MM.1S (cell line): ENCODE measurements around the gene CHRNA4.

Experiments used
- DNase-seq: peaks from one replicate; pipeline ENCODE4 v3.0.0-alpha.2; 2015
- H2AFZ ChIP-seq: fragments of 300-600 bp; sonication (generic); 2 replicates; pipeline ENCODE4 v1.6.0; 2016; ENCODE audit warnings: antibody characterized with exemption, low read length
- H3F3A ChIP-seq: fragments of 300-600 bp; sonication (generic); 2 replicates; pipeline ENCODE4 v1.6.1; 2016; ENCODE audit warnings: mild to moderate bottlenecking, antibody characterized with exemption, low read length, moderate library complexity, mixed read lengths; ENCODE audit not compliant: insufficient read depth
- H3K27ac ChIP-seq: fragments of 300-600 bp; sonication (generic); 2 replicates; pipeline ENCODE4 v1.5.1; 2016; ENCODE audit warnings: mild to moderate bottlenecking, low read length
- H3K27me3 ChIP-seq: fragments of 300-600 bp; sonication (generic); replicated peaks from 2 replicates; pipeline ENCODE4 v1.6.0; 2016; ENCODE audit warnings: low read length; ENCODE audit not compliant: insufficient read depth
- H3K36me3 ChIP-seq: fragments of 300-600 bp; sonication (generic); replicated peaks from 2 replicates; pipeline ENCODE4 v1.6.1; 2016; ENCODE audit warnings: mild to moderate bottlenecking, low read length, mixed read lengths; ENCODE audit not compliant: insufficient read depth
- H3K4me1 ChIP-seq: fragments of 300-600 bp; sonication (generic); 2 replicates; pipeline ENCODE4 v1.6.1; 2016; ENCODE audit warnings: low read length, mixed read lengths
- H3K4me2 ChIP-seq: fragments of 300-600 bp; sonication (generic); 2 replicates; pipeline ENCODE4 v1.6.0; 2016; ENCODE audit warnings: low read depth, low read length
- H3K4me3 ChIP-seq: fragments of 300-600 bp; sonication (generic); 2 replicates; pipeline ENCODE4 v1.5.1; 2016; ENCODE audit warnings: low read length, mixed read lengths
- H3K79me2 ChIP-seq: fragments of 300-600 bp; sonication (generic); 2 replicates; pipeline ENCODE4 v1.6.1; 2016; ENCODE audit warnings: mixed run types, low read length, mixed read lengths
- H3K9ac ChIP-seq: fragments of 300-600 bp; sonication (generic); 2 replicates; pipeline ENCODE4 v1.6.1; 2016; ENCODE audit warnings: low read length, mixed read lengths
- H3K9me2 ChIP-seq: fragments of 300-600 bp; sonication (generic); replicated peaks from 2 replicates; pipeline ENCODE4 v1.6.1; 2016; ENCODE audit warnings: mild to moderate bottlenecking, low read length, mixed read lengths; ENCODE audit not compliant: insufficient read depth
- H3K9me3 ChIP-seq: fragments of 300-600 bp; sonication (generic); replicated peaks from 2 replicates; pipeline ENCODE4 v1.6.1; 2016; ENCODE audit warnings: mild to moderate bottlenecking, low read length, mixed read lengths; ENCODE audit not compliant: insufficient read depth
- H4K20me1 ChIP-seq: fragments of 300-600 bp; sonication (generic); 2 replicates; pipeline ENCODE4 v1.6.1; 2016; ENCODE audit warnings: mild to moderate bottlenecking, low read length, moderate library complexity, mixed read lengths; ENCODE audit not compliant: insufficient read depth
- CTCF ChIP-seq: fragments of 300-600 bp; sonication (generic); IDR thresholded peaks from 2 replicates; pipeline ENCODE4 v1.5.1; 2016; ENCODE audit warnings: antibody characterized with exemption, low read length, mixed read lengths
- EZH2 ChIP-seq: fragments of 300-600 bp; sonication (generic); optimal IDR thresholded peaks from 2 replicates; pipeline ENCODE3; 2017; ENCODE audit warnings: low read depth, mild to moderate bottlenecking, antibody characterized with exemption, low read length, mixed read lengths
- EZH2phosphoT487 ChIP-seq: fragments of 300-600 bp; sonication (generic); IDR thresholded peaks from 2 replicates; pipeline ENCODE4 v1.6.1; 2018; ENCODE audit warnings: antibody characterized with exemption, low read length

Gene CHRNA4

GRCh38 chr20:63332488-63333240 is 28.5 kb downstream of the CHRNA4 start:
- Histone ChIP-seq H3K79me2 (no peaks in the 10 kb centered on the region), H2AFZ (no peak overlapping the region), H3K9me3 (no peaks in the 10 kb centered on the region), H3K36me3 (no peaks in the 10 kb centered on the region), H3K9ac (no peak overlapping the region), H3K4me2 (no peak overlapping the region), H3K27ac (no peak overlapping the region), H3K27me3 (peaks cover 89% of the 10 kb centered on the region), H3K9me2 (no peaks in the 10 kb centered on the region), H3K4me1 (no peaks in the 10 kb centered on the region), H3F3A (no peaks in the 10 kb centered on the region), H3K4me3 (no peak overlapping the region), H4K20me1 (no peaks in the 10 kb centered on the region)
- TF ChIP-seq EZH2phosphoT487 (no peak), EZH2 (no peak), CTCF (no peak)
- no peak for DNase-seq

- H3K4me2 ChIP-seq: no peak overlapping the region
- TF ChIP-seq EZH2phosphoT487 (no peak), EZH2 (no peak), CTCF (no peak)
- H3K9me2 ChIP-seq: no peaks in the 10 kb centered on the region
- no peaks in the 10 kb centered on the region for H3F3A ChIP-seq
- H3K27ac ChIP-seq: no peak overlapping the region
- no peaks in the 10 kb centered on the region for H3K9me3 ChIP-seq
- H3K79me2 ChIP-seq: no peaks in the 10 kb centered on the region
- peaks cover 81% of the 10 kb centered on the region for H3K27me3 ChIP-seq
- H3K4me1 ChIP-seq: no peaks in the 10 kb centered on the region
- DNase-seq: no peak
- no peak overlapping the region for H3K9ac ChIP-seq
- H2AFZ ChIP-seq: no peak overlapping the region
- no peaks in the 10 kb centered on the region for H4K20me1 ChIP-seq
- H3K36me3 ChIP-seq: no peaks in the 10 kb centered on the region
- no peak overlapping the region for H3K4me3 ChIP-seq
Observed at GRCh38 chr20:63331741-63332400, 29.3 kb downstream of the CHRNA4 start.

GRCh38 chr20:63330940-63331339 is 30.2 kb downstream of the CHRNA4 start:
- Histone ChIP-seq H3K9me2 (no peaks in the 10 kb centered on the region), H3K79me2 (no peaks in the 10 kb centered on the region), H3K4me3 (no peak overlapping the region), H3K4me1 (no peaks in the 10 kb centered on the region), H3K9ac (no peak overlapping the region), H3K36me3 (no peaks in the 10 kb centered on the region), H2AFZ (no peak overlapping the region), H3F3A (no peaks in the 10 kb centered on the region), H4K20me1 (no peaks in the 10 kb centered on the region), H3K27me3 (peaks cover 72% of the 10 kb centered on the region), H3K9me3 (no peaks in the 10 kb centered on the region), H3K4me2 (no peak overlapping the region), H3K27ac (no peak overlapping the region)
- TF ChIP-seq EZH2 (no peak), CTCF (no peak), EZH2phosphoT487 (no peak)
- no peak for DNase-seq
